Heart left ventricle (tissue), 16 donors: Measurements from ENCODE around the gene LSAMP. TPM values are rescaled to one million over a fixed set of nuclear protein-coding genes. Genes with fewer than 3 reads are reported as not detected.

Experiments
- ATAC-seq, 4 donors: fragments of 200-7000 bp; cut with Tn5 transposase; one replicate each; pipeline ENCODE4 v1.9.1; 2020 to 2022; ENCODE audit warnings: moderate library complexity in 4 of 4, mild to moderate bottlenecking in 3 of 4, moderate number of reproducible peaks in 1 of 4
- DNase-seq, 5 donors: peaks; one replicate each; pipeline ENCODE4 v3.0.0-alpha.2; 2020
- H3K27ac ChIP-seq, 12 donors: fragments of 200-600 bp; sonication (generic) in 4 of 12; one replicate each; pipeline versions ENCODE4 v1.5.0 to v1.8.0; 2016 to 2022; ENCODE audit warnings: mild to moderate bottlenecking in 2 of 12
- H3K27me3 ChIP-seq, 9 donors: fragments of 200-600 bp; sonication (generic) in 2 of 9; one replicate each; pipeline versions ENCODE4 v1.5.1 to v1.8.0; 2016 to 2022; ENCODE audit warnings: mild to moderate bottlenecking in 3 of 9
- H3K36me3 ChIP-seq, 9 donors: fragments of 200-600 bp; sonication (generic) in 2 of 9; one replicate each; pipeline versions ENCODE4 v1.5.0 to v1.8.0; 2018 to 2022; ENCODE audit warnings: mild to moderate bottlenecking in 2 of 9
- H3K4me1 ChIP-seq, 12 donors: fragments of 200-600 bp; sonication (generic) in 4 of 12; one replicate each; pipeline versions ENCODE4 v1.5.0 to v1.8.0; 2016 to 2022; ENCODE audit warnings: mild to moderate bottlenecking in 3 of 12
- H3K4me3 ChIP-seq, 12 donors: fragments of 200-600 bp; sonication (generic) in 4 of 12; one replicate each; pipeline versions ENCODE4 v1.5.0 to v1.8.0; 2017 to 2022; ENCODE audit warnings: mild to moderate bottlenecking in 9 of 12, moderate library complexity in 4 of 12
- H3K9me3 ChIP-seq, 12 donors: fragments of 200-600 bp; sonication (generic) in 4 of 12; one replicate each; pipeline versions ENCODE4 v1.5.0 to v1.8.0; 2016 to 2022; ENCODE audit warnings: mild to moderate bottlenecking in 1 of 12
- CTCF ChIP-seq, 12 donors: fragments of 200-600 bp; sonication (generic) in 4 of 12; IDR thresholded peaks; one replicate each; pipeline versions ENCODE4 v1.5.0 to v1.8.0; 2018 to 2022; ENCODE audit warnings: antibody characterized with exemption in 12 of 12, mild to moderate bottlenecking in 5 of 12
- POLR2A ChIP-seq, 2 donors: fragments of 450-650 bp; IDR thresholded peaks; one replicate each; pipeline ENCODE4 v1.6.1; 2017; ENCODE audit warnings: antibody characterized with exemption in 2 of 2, mild to moderate bottlenecking in 2 of 2, moderate library complexity in 2 of 2
- WGBS, 4 donors: extraction: QIAGEN DNeasy Blood & Tissue Kit in 2 of 4; methylation state at CpG; one replicate each; pipeline versions ENCODE4 v1.1.5 to v1.1.7; 2013 to 2018; 5-methylcytosine and 5-hydroxymethylcytosine counted together
- intact Hi-C, 10 donors: fragments of 100-400 bp; cut with DNase I; formaldehyde crosslinking; loops; one replicate each; pipeline versions ENCODE4 v1.11.1 to v1.14.2; 2022
- polyA plus RNA-seq, 2 donors: library from polyadenylated mRNA; stranded (reverse); fragments of 200-250 nt; gene quantifications; one replicate each; pipeline ENCODE4 v1.2.3, GENCODE V29; 2013
- total RNA-seq, 9 donors: library from RNA; depleted of rRNA in 2 of 9; stranded (reverse); fragments of >200 nt in 2 of 9; fragmentation: NEBNext Ultra II Directional in 3 of 9; extraction: Animal tissue kit (Norgen Biotek cat#: 25700) in 3 of 9; gene quantifications; one replicate each; pipeline versions ENCODE4 v1.1.0 to v1.2.4, GENCODE V29; 2016 to 2023
- donor health status: ischemic (EF 13 %, LVEDD 7.1; RV severe dilation, severe dysfunction).
- donor health status: healthy with polysubstance abuse.
- donor health status: DM: no; HTN: yes; CAD: no.
- donor health status: DM: no; HTN: no; CAD: no.
- donor health status: ischemic (EF 25% LVEDD 6.9; RV normal size, moderate dysfunction).
- donor health status: ischemic (EF 25% LVEDD 5.7; RV mildly dilated, moderate dysfunction).
- donor health status: healthy.
- donor health status: DM: yes; HTN: yes; CAD: no.
- donor health status: ischemic (EF 35%, LVEDD 5.7; RV mildly dilated, moderate dysfunction).
- donor health status: nonischemic (EF 11% LVEDD 7.7; RV severe dilation, severe dysfunction).
- donor health status: DM: yes; HTN: yes; CAD: no.
- donor health status: PGD.
- donor health status: ischemic (EF 29% LVEDD 5.4; RV normal size, mild dysfunction).
- donor health status: nonischemic (EF 23%, LVEDD 6.1; RV moderate dilation, normal function).

The LSAMP gene
- total and polyA plus RNA-seq, 11 donors, result 1.6 to 52.3 (median 7.2) TPM

- no peaks in the 10 kb centered on the region for H3K36me3 ChIP-seq
- DNase-seq (no peak), ATAC-seq (no peak)
- no peak overlapping the region for H3K27ac ChIP-seq
- no peaks in the 10 kb centered on the region for H3K4me1 ChIP-seq
- intact Hi-C loops, result no loop called here
- 86 to 97% (median 89%) methylated on average over 1 of the region's 1 CpG for WGBS, 4 donors
- H3K27me3 ChIP-seq, result peaks cover 0 to 7% (median 0%) of the 10 kb centered on the region in 9 donors
- H3K4me3 ChIP-seq, result no peak overlapping the region
- H3K9me3 ChIP-seq, result no peaks in the 10 kb centered on the region
- no peak for TF ChIP-seq CTCF (IDR thresholded peaks at IDR 0.05)
- TF ChIP-seq POLR2A (IDR thresholded peaks at IDR 0.05), result no peak
These were observed 284.7 kb downstream of the LSAMP start for GRCh38 chr3:116160594-116160993.

GRCh38 chr3:116155841-116156240 is 289.4 kb downstream of the LSAMP start:
- intact Hi-C loops, result no loop called here
- H3K27ac ChIP-seq, result no peak overlapping the region
- ATAC-seq (no peak), DNase-seq (no peak)
- no peaks in the 10 kb centered on the region for H3K9me3 ChIP-seq
- no peaks in the 10 kb centered on the region for H3K4me1 ChIP-seq
- no peak overlapping the region for H3K4me3 ChIP-seq
- peaks cover 0 to 7% (median 0%) of the 10 kb centered on the region in 9 donors for H3K27me3 ChIP-seq
- TF ChIP-seq CTCF (IDR thresholded peaks at IDR 0.05), result no peak
- no peak for TF ChIP-seq POLR2A (IDR thresholded peaks at IDR 0.05)
- WGBS, 4 donors, result 60 to 81% (median 66%) methylated on average over 1 of the region's 1 CpG
- H3K36me3 ChIP-seq, result no peaks in the 10 kb centered on the region

GRCh38 chr3:116154389-116154788 is 290.9 kb downstream of the LSAMP start:
- no peak for ATAC-seq
- no peak for DNase-seq
- no peaks in the 10 kb centered on the region for H3K4me1 ChIP-seq
- intact Hi-C loops, result no loop called here
- no peak overlapping the region for H3K4me3 ChIP-seq
- peaks cover 0 to 7% (median 0%) of the 10 kb centered on the region in 9 donors for H3K27me3 ChIP-seq
- no peak overlapping the region for H3K27ac ChIP-seq
- H3K36me3 ChIP-seq, result no peaks in the 10 kb centered on the region
- TF ChIP-seq CTCF (IDR thresholded peaks at IDR 0.05), result no peak
- TF ChIP-seq POLR2A (IDR thresholded peaks at IDR 0.05), result no peak
- WGBS, 4 donors, result 55 to 73% (median 63%) methylated on average over 2 of the region's 2 CpGs
- no peaks in the 10 kb centered on the region for H3K9me3 ChIP-seq

GRCh38 chr3:116153174-116153573 is 292.1 kb downstream of the LSAMP start:
- no peaks in the 10 kb centered on the region for H3K4me1 ChIP-seq
- H3K9me3 ChIP-seq, result no peaks in the 10 kb centered on the region
- WGBS, 4 donors, result 31 to 41% (median 35%) methylated on average over 3 of the region's 3 CpGs
- ATAC-seq, result no peak
- H3K27ac ChIP-seq, result no peak overlapping the region
- peak overlapping the region in 2 of 12 donors; percentile 1 to 8 for H3K4me3 ChIP-seq
- no peak for DNase-seq
- TF ChIP-seq CTCF (IDR thresholded peaks at IDR 0.05) (no peak), POLR2A (IDR thresholded peaks at IDR 0.05) (no peak)
- peaks cover 0 to 7% (median 0%) of the 10 kb centered on the region in 9 donors for H3K27me3 ChIP-seq
- intact Hi-C loops, result no loop called here
- no peaks in the 10 kb centered on the region for H3K36me3 ChIP-seq
